SHP77 treated with DMSO at 0.1 percent for 48 hours (cell line): Measurements from ENCODE around the gene MZT2B.
"Not testable (repeated sequence)": the region's sequence is repeated elsewhere in the genome, so short reads cannot be mapped to it uniquely, and the experiment has no call there.

Source experiments
- DNase-seq: peaks from one replicate; lab custom pipeline; 2025; lab: John Stamatoyannopoulos, UW

Gene MZT2B

DNA sequence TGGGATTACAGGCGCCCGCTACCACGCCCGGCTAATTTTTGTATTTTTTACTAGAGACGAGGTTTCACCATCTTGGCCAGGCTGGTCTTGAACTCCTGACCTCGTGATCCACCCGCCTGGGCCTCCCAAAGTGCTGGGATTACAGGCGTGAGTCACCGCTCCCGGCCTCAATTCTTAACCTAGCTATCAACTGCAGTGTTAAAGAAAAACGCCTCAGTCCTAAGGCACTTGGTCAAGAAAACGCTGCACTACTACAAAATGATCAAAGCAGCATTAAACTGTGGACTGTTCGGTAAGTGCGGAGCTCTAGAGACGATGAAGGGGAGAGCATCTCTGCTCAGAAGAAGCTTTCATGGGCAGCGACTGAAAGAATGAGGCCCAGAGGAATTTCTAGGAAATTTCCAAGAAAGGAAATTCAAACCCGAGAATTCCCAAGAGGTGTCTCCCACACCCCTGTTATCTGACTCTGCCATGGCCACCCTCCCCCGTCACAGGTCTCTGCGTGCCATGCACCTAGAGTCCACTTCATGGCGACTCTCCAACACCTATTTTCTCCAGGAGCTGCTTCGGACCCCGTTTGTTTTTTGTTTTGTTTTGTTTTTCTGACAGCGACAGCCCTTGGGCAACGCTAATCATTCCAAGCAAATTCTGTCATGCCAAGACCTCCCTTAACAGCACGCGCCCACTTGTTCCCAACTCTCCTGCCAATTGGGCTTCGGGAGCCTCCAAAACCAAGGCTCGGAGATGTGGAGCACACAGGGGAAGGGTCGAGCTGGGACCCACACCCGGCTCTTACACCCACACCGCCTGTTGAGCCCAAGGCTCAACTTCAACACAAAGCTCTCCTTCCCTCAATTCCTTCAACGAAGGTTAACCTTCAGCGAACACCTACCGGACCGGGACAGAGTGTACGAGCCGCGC is 1.4 kb upstream of the MZT2B start:
- DNase-seq = not testable (repeated sequence)

DNA sequence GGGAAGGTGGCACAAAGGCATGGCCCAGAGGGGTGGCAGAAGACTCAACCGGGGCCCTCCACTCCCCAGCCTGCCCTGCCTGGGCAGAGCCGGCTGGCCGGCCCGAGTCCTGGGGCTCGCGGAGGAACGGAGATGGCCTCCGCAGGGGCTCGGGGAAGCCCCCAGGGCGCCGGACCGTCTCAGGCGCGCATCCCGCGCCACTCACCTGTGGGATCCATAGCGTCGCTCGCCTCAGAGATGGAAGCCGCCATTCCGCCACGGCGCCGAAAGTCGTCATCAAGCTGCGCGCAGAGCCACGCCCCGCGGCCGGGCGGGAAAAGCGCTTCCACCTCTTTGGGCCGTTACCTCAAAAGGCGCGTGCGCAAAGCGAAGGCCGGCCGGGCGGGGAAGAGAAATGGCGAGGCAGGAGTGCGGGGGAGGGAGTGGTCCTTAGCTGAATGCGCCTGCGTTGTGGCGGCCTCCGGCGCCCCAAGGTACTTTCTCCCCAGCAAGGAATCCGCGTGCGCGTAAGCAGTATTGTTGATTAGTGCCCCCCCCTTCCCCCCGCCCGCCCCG is 660 bp upstream of the MZT2B start, which contains the start of gene SMPD4:
SMPD4 (minus strand) TSS at position 278 of the 555 bp plus-strand sequence. CDS start 5,010 bp downstream, outside the sequence.
- DNase-seq = peak; percentile 51

DNA sequence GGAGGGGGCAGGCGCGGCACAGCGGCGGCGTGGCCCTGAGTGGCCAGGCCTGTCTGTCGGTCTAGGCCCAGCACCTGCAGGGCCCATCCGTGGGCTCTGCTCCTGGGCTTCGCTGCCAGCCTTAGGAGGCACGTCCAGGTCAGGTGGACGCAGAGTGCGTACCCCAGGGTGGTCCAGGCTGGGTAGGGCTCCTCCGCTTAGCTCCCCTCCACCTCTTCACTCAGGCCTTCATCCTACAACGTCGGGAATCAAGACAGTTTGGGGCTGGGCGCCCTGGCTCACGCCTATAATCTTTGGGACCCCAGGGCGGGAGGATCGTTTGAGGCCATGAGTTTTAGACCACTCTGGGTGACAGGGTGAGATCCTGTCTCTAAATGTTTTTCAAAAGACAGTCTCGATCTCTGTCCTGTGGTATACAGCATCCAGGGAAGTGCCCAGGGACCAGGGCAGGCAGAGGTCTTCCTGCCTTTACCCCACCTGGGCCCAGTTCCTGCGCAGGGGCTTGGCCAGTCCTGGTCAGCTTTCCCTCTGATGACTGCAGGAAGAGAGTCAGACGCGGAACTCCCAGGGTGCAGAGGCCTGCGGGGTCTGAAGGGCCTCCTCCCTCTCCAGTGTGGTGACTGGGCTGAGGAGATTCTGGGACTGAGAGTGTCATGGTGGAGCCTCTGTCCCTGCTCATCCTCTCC is 907 bp downstream of the MZT2B start:
- not testable (repeated sequence) for DNase-seq

DNA sequence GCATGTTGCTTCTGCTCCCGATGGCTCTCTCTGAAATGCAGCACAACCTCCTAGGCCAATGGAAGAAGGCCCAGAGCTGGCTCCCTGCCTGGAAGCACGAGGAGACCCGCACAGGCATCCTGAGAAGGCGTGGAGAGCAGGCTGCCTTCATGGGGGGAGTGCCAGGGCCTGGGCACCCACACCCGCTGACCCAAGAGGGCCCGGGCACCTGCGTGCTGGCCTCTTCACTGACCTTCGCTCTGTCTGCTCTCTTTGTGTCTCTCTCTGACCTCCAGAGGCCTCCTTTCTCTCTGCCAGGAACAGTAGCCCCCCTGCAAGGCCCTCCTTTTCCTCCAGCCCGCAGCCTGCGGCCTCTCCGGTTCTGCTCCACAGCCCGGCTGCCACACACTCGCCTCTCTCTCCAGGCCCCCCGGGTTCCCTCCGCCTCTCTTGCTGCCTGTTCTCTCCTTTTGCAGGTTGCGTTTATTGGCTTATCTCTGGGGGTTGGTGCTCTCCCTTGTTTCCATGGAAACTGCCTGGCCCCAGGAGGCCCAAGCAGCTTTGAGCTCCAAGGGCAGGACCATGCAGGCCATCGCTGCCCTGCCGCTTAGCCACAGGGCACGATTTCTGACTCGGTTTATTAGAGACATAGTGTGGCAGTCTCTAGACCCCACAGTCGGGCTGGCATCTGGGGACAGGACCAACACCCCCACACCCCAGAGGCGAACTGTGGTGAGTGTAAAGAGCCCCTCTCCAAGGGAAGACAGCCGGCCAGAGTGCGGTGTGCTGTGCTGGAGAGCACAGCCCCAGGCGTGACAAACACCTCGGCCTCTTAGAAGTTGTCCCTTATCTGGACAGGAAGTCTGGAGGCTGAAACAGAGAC is 1.7 kb downstream of the MZT2B start:
- no peak for DNase-seq

DNA sequence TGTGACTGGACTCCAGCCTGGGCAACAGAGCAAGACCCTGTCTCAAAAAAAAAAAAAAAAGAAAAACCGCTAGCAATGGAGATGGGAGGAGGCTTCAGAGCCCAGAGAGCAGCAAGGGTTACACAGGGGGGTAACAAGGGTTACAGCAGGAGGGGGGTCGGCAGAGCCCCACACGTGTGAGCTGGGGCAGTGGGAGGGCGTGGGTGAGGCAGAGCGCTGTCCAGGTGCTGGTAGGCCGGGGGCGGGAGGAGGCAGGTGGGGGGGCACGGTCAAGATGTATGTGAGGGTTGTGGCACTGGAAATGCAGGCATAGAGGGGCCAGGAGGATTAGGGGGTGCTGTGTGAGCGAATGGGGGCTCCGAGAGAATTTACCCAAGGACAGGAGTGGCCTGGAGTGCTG is 3.4 kb downstream of the MZT2B start:
- no peak for DNase-seq

DNA sequence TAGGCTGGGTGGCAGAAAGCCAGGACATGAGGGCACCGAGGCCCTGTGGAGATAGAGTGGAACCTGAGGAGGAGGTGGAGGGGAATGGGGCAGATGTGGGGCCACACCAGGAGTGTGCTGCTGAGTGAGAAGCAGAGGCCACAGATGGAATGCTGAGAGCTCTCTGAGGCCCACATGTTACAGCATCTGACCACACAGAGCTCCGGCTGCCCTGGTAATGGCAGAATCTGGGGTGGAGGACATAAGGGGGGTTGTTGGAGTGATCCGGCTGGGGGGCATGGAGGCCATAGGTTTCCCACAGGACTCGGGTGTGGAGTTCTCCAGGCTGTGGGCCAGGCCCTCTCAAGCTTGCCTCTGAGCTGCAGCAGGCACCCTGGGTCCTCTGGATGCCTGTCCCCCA is 3.8 kb downstream of the MZT2B start:
- no peak for DNase-seq

DNA sequence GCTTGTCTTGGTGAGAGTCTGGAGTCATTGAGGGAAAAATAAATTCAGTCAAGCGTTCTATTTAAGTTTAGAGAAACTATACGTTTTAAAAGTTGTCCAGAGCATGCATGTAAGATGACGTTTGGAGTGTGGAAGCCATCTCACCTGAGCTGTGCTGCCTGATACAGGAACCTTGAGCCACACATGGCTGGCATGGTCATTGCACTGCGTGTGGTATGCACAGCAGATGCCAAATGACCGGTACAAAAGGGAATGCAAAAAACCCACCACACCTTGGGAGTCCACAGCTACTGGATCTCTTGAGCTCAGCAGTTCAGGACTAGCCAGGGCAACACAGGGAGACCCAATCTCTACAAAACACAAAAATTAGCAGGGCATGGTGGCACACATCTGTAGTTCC is 4.3 kb downstream of the MZT2B start:
- no peak for DNase-seq

DNA sequence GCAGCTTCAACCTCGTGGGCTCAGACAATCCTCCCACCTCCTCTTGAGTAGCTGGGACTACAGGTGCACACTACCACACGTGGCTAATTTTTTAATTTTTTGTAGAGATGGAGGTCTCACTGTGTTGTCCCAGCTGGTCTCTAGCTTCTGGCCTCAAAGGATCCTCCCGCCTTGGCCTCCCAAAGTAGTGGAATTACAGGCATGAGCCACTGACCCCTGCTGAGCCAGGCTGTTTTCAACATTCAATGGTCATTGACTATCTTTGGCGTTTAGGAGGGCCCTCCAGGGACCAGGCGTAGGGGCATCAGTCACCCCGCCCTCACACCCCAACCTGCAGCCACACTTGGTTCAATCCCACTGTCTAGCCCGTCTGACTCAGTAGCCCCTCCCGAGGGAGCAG is 5.2 kb downstream of the MZT2B start:
- no peak for DNase-seq

DNA sequence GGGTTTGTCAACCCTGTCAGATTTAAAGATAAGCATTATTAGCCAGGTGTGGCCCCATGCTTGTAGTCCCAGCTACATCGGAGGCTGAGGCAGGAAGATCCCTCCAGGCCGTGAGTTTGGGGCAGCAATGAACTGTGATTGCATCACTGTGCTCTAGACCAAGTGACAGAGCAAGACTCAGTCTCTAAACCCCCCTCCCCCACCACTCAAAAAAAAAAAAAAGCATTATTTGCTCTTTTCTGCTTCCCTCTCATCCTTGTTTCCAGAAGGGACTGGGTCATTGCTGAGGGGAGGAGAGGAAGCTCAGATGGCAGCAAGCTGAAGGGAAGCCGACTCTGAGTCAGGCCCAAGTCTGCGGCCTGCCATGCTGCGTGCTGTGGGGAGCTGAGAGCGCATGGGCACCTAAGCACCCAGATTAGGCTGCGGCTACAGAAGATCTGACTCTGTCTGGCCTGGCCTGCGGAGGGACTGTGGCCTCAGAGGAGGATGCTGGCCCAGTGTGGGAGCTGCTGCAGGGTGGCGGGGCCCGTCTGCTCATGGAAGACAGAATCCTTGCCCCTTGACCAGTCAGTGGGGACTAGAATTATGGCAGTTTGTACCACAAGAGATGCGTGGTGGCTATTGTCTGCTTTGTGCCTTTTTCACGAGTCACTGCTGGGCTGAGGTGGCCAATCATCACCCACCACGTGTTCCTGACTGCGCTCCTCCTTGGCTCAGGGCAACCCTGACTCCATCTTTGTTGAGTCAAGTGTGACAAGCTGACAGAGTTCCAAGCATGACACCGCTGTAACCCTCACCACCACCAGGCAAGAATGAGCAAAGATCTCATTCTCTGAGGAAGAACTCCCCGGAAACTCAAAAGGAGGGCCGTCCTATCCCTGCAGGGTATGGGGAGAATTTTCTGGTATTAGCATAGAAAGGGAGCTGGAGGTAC is 6.1 kb downstream of the MZT2B start:
- DNase-seq = not testable (repeated sequence)

DNA sequence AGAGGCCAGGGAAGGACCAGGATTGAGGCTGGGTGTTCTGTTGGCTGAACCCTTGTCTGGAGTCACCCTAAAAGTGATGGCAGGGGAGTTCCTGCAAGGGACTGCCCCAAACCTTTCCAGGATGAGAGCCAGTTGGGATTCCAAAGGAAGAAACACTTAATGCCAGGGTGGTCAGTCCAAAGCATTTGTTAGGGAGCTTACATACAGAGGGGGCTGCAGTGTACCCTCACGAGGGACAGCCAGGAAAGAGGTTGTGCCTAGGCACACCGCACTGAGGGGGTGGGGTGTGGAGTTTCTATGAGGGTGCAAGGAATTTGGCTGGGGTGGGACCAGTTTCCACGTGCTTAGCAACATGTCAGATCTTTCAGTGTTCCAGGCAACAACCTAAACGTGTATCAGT is 6.9 kb downstream of the MZT2B start:
- DNase-seq = not testable (repeated sequence)

DNA sequence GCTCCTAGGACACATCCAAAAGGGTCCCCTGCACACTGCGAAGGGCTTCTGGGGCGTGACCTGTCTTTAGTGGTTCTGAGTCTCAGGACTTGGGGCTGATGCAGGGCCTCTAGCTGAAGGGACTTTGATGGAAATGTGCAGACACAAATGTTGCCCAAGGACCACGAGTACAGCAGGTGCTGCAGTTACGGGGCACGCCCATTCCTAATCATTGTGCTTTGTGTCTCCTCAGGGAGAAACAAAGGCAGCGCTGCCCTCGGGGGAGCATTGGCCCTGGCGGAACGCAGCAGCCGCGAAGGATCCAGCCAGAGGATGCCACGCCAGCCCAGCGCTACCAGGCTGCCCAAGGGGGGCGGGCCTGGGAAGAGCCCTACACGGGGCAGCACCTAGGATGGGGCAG is 8.2 kb downstream of the MZT2B start:
- no peak for DNase-seq

DNA sequence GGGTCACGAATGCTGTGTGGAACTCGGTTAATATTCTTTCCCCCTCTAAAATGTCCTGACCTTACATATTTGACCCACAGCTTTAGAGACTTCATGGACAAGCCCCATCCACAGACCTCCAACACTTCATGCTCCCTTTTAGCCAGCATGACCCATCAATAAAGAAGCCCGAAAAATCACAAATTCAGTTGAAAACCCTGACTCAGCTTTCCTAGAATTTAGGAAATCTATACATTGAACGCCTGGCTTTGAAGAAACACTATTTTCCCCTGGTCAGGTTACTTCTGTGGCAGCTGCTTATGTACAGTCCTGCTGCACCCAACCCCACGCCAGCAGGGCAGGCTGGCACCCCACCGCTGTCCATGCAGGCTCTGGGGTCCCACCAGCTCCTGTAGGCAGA is 9.3 kb downstream of the MZT2B start:
- DNase-seq = not testable (repeated sequence)

DNA sequence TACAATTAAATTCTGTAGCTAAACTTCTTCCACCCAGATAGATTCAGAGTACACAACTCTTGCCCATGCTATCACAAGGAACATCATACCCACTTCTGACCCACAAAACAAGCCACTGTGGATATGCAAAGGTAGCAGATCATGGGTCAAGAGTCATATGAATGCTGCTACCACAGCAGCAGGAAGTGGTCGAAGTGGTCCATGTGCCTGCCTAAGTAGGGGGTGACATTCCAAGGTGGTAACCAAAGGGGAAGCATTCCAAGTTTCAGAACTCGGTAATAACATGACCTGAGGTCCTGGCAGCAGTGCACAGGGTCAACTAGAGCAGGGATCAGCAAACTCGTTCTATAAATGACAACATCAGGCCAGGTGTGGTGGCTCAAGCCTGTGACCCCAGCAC is 10.4 kb downstream of the MZT2B start:
- not testable (repeated sequence) for DNase-seq

DNA sequence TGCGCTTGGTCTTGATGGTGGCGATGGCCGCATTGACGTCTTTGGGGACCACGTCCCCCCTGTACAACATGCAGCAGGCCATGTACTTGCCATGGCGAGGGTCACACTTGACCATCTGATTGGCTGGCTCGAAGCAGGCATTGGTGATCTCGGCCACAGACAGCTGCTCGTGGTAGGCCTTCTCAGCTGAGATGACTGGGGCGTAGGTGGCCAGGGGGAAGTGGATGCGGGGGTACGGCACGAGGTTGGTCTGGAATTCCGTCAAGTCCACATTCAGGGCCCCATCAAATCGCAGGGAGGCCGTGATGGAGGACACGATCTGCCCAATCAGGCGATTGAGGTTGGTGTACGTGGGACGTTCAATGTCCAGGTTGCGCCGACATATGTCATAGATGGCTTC is 11.8 kb downstream of the MZT2B start:
- not testable (repeated sequence) for DNase-seq

DNA sequence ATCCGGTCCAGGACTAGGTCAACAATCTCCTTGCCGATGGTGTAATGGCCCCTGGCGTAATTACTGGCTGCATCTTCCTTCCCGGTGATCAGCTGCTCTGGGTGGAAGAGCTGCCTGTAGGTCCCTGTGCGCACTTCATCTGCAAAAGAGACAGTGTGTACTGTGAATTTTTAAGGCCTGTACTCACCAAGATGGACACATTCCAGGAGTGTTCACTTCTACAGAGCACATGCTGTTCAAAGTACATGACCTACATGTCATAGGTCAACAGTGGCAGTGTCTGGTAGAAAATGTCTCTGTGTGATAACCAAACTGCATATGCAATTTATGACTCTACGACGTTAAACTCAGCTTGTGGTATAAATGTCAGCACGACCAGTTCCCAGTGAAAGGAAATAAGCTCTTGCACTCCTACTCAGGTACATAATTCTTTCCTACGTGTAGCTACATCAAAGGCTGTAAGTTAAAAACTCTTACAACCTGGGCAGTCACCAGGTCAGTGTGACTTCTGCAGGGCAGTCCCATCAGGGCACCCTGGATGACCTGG is 13.1 kb downstream of the MZT2B start:
- not testable (repeated sequence) for DNase-seq

DNA sequence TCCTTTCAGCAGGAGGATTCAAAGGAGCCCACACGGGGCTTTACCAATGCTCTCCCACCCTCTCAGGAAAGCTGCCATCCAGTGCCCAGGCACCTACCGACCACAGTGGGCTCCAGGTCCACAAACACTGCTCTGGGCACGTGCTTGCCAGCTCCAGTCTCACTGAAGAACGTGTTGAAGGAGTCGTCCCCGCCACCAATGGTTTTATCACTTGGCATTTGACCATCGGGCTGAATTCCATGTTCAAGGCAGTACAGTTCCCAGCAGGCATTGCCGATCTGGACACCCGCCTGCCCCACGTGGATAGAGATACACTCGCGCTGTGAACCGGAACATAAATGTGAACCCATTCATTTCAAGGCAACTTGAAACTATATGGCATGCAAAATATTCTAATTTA is 14.0 kb downstream of the MZT2B start:
- not testable (repeated sequence) for DNase-seq

DNA sequence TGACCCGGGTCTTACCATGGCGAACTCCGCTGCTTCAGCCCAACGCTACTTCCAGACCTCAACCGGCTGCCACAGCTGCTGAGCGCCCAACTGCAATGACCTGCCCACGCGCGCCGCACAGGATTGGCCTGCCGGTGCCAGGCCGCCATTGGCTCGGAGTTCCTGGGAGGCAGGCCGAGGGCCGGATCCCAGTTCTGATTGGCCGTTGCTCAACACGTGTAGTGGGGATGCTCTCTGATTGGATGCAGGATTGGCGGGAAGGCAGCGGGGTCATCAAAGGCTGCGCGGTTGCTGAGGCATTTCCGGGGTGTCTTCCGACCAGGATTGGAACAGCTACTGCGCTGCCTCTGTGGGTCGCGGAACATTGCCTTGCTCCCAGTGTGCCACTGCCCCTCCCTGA is 16.3 kb downstream of the MZT2B start, which contains the start of gene TUBA3E:
TUBA3E (minus strand) TSS at position 97 of the 400 bp plus-strand sequence; CDS start at position 18, 79 bp downstream.
- no peak for DNase-seq

DNA sequence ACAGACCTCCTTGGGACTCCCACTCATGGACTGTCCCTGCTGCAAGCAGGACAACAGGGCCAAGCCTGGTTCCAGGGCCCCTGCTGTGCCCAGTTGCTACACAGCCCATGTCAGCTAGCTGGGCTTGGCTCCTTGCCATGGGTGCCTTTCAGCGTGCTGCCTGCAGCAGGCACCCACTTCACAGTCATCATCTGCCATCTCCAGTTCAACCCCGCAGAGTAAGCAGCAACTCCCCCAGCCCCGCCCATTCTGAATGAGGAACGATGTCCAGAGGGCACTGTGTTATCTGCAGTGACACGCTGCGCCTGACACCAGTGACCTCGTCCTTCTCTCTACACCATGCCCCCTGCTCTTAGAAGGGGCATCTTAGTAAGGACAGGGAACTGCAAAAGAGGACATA is 20.5 kb downstream of the MZT2B start:
- DNase-seq = not testable (repeated sequence)

DNA sequence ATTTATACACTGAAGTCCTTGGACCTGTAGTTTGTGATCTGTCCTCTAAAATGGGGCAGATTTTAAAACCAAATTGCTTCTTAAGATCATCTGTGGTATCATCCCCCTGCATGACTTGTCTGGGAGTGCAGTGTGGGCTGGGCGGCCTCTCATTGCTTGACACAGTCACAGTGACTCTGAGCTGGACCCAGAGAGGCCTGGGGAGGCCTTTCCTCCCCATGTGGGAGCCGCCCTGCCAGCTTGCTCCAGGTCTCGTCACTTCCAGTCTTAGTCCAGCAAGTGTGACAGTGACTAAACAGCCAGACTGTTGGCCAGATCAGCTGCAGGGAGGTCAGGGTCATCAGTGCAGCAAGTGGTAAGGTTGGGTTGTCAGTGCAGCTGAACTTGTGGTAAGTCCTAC is 21.1 kb downstream of the MZT2B start:
- not testable (repeated sequence) for DNase-seq

DNA sequence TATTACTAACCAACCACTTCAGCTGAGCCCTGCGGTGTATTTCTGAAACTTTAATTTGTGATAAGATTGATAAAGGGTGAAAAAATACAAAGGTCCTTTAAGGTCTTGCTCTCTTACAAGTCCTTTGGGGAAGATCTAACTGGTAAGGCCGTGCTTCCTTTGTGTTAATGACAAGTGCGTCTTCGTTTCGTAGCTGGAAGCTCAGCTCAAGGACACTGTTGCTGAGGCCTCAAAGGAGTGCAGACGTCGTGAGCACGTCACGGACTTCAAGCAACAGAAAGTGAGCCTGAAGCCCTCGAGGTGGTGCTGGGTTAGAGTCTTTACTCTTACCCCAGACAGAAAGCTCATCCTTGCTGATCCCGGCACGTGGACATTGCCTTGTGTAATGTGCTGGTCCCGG is 25.0 kb downstream of the MZT2B start:
- not testable (repeated sequence) for DNase-seq
